Cardiac fibroblast (primary cell): ENCODE results near the gene OR4C6.

Source experiments
- DNase-seq, 2 donors: peaks; one replicate each; pipeline versions ENCODE4 v3.0.0 to v3.0.0-alpha.2; 2010; ENCODE audit warnings: low read depth in 2 of 2
- H3K4me3 ChIP-seq, 2 donors: replicated peaks in 1 of 2; 1 replicate in 1 of 2; 2 replicates in 1 of 2; pipeline ENCODE4 v1.5.1; 2011; ENCODE audit warnings: low read depth in 2 of 2, low read length in 2 of 2, mild to moderate bottlenecking in 2 of 2, moderate library complexity in 1 of 2
- TF ChIP-seq, protein P1 (sequence below): IDR thresholded peaks from one replicate; pipeline ENCODE4 v1.5.1; 2011; ENCODE audit warnings: low read depth, mild to moderate bottlenecking, low read length, inconsistent platforms

Gene OR4C6

DNA sequence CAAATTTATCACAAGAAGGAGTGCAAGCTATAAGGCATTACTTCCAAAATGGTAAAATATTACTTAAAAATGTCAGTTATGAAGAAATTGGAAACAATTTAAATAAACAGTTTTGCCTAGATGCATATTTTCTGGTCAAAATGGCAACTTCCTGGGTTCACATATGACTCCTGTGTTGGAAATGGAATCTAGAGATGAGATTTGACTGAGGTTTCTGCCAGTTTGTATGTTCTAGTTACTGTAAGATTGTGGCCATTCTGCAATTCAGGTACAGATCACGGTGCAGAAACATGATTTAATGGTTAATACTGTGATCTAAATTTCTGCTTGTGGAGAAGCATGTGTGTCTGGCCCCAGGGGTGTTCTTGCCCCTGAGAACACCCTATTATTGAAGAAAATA lies 3.4 kb upstream of the OR4C6 start:
- TF ChIP-seq, protein P1, sequence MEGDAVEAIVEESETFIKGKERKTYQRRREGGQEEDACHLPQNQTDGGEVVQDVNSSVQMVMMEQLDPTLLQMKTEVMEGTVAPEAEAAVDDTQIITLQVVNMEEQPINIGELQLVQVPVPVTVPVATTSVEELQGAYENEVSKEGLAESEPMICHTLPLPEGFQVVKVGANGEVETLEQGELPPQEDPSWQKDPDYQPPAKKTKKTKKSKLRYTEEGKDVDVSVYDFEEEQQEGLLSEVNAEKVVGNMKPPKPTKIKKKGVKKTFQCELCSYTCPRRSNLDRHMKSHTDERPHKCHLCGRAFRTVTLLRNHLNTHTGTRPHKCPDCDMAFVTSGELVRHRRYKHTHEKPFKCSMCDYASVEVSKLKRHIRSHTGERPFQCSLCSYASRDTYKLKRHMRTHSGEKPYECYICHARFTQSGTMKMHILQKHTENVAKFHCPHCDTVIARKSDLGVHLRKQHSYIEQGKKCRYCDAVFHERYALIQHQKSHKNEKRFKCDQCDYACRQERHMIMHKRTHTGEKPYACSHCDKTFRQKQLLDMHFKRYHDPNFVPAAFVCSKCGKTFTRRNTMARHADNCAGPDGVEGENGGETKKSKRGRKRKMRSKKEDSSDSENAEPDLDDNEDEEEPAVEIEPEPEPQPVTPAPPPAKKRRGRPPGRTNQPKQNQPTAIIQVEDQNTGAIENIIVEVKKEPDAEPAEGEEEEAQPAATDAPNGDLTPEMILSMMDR: no peak
- DNase-seq: no peak

GRCh38 chr11:55669376-55669775 lies 7.4 kb downstream of the OR4C6 start:
- TF ChIP-seq, protein P1: no peak
- H3K4me3 ChIP-seq: no peak overlapping the region
- no peak for DNase-seq

More for the DNA sequence above, 3.4 kb upstream of the OR4C6 start:
- no peak overlapping the region for H3K4me3 ChIP-seq

- no peak overlapping the region for H3K4me3 ChIP-seq
- TF ChIP-seq, protein P1: no peak
- DNase-seq: no peak
Observed at GRCh38 chr11:55673860-55674259, 11.9 kb downstream of the OR4C6 start.

DNA sequence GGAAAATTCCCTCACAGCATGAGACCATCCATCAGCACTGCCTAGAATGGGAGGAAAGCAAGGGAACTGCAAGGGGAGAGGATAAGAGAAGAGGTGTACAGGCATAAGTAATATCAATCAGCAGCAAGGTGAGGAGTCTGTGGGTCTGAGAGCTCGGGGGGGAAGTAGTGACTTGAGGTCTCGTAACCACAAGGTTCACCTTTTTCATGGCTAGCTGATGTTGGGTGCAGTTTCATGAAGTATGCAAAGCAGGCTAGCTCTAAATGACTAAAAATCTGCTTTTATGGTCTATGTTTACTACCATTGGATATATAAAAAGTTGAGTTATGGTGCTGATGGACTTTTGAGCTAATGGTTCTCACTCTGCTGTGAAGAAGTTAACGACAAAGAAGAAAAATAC lies 35.8 kb downstream of the OR4C6 start:
- TF ChIP-seq, protein P1: no peak
- no peak for DNase-seq
- no peak overlapping the region for H3K4me3 ChIP-seq

- TF ChIP-seq, protein P1: no peak
- H3K4me3 ChIP-seq: no peak overlapping the region
- no peak for DNase-seq
Observed at GRCh38 chr11:55701429-55701828, 39.4 kb downstream of the OR4C6 start.

GRCh38 chr11:55707029-55707428 lies 45.0 kb downstream of the OR4C6 start:
- peak; percentile 36 to 65 for DNase-seq
- TF ChIP-seq, protein P1: peak; percentile 62

GRCh38 chr11:55714982-55715888 lies 53.2 kb downstream of the OR4C6 start:
- no peak for DNase-seq
- TF ChIP-seq, protein P1: no peak
- no peak overlapping the region for H3K4me3 ChIP-seq

More at GRCh38 chr11:55707029-55707428, 45.0 kb downstream of the OR4C6 start:
- H3K4me3 ChIP-seq: no peak overlapping the region
